ENCODE measurements around the gene PDZRN3. TPM values are rescaled to one million over a fixed set of nuclear protein-coding genes. Genes with fewer than 3 reads are reported as not detected.
"Not testable (repeated sequence)": the region's sequence is repeated elsewhere in the genome, so short reads cannot be mapped to it uniquely, and the experiment has no call there.

Gene PDZRN3
- total RNA-seq, 4 donors from 2014 or later = 13.3 to 81.7 (median 19.7) TPM

DNA sequence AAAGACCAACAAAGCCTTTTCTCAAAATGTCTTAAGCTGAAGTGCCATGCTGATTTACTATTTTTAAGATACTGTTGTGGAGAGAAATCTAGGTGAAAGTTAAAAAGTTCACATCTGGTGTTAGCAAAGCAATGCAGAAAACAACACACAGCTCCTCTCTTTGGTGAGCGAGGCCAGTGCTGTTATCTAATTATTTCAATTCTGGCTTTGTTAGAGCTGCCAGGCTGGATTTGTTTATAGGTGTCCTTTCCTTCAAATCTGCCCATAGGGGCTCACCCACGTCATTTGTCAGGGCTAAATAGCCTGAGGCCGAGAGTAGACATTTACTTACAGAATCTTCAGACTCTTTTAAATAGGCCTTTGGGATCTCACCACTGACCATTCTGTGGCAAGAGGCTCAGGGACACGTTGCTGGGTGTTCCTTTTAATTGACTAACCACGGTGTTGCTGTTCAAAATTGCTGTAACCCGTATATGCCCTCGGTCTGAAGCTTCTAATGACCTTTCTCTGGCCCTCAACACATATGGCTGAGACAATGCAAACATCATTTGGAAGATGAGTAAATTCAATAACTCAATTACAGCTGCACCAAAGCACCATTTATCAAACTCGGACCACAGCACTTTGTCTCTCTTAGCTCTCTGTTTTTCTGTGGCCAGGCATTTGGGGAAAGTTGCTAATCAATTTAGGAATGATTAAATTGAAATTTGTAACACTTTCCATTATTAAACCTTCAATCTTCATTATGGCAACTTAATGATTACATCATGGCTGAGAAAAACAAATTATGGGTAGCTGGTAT is 152.6 kb downstream of the PDZRN3 start:
- Histone ChIP-seq H3K27ac (no peak overlapping the region), H3K4me1 (no peaks in the 10 kb centered on the region)
- TF ChIP-seq, protein P1, sequence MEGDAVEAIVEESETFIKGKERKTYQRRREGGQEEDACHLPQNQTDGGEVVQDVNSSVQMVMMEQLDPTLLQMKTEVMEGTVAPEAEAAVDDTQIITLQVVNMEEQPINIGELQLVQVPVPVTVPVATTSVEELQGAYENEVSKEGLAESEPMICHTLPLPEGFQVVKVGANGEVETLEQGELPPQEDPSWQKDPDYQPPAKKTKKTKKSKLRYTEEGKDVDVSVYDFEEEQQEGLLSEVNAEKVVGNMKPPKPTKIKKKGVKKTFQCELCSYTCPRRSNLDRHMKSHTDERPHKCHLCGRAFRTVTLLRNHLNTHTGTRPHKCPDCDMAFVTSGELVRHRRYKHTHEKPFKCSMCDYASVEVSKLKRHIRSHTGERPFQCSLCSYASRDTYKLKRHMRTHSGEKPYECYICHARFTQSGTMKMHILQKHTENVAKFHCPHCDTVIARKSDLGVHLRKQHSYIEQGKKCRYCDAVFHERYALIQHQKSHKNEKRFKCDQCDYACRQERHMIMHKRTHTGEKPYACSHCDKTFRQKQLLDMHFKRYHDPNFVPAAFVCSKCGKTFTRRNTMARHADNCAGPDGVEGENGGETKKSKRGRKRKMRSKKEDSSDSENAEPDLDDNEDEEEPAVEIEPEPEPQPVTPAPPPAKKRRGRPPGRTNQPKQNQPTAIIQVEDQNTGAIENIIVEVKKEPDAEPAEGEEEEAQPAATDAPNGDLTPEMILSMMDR (IDR thresholded peaks at IDR 0.05) = no peak
- TF ChIP-seq POLR2A (IDR thresholded peaks at IDR 0.05) = no peak

DNA sequence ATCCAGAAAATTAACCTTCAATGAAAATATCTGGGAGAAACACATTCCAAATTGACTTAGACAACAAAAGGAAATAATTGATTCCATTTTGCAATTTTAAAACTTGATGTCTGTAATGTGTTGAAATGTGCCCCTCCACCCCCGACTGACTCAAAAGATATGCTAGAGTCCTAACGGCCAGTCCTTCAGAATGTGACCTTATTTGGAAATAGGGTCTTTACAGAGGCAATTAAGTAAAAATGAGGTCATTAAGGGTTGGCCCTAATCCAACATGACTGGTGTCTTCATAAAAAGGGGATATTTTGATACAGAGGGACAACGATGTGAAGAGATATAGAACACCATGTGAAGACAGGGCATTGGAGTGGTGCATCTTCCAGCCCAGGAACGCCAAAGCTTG is 153.9 kb downstream of the PDZRN3 start:
- Histone ChIP-seq H3K27me3 (no peaks in the 10 kb centered on the region), H3K4me3 (no peak overlapping the region), H3K4me1 (no peaks in the 10 kb centered on the region), H3K27ac (no peak overlapping the region), H3K36me3 (no peaks in the 10 kb centered on the region), H3K9me3 (no peaks in the 10 kb centered on the region)
- TF ChIP-seq POLR2A (IDR thresholded peaks at IDR 0.05) = no peak
- TF ChIP-seq, protein P1 (IDR thresholded peaks at IDR 0.05) = no peak
- no peak for DNase-seq

More for the DNA sequence above, 152.6 kb downstream of the PDZRN3 start:
- H3K4me3 ChIP-seq = no peak overlapping the region
- no peaks in the 10 kb centered on the region for H3K27me3 ChIP-seq
- no peak for DNase-seq
- no peaks in the 10 kb centered on the region for H3K9me3 ChIP-seq
- no peaks in the 10 kb centered on the region for H3K36me3 ChIP-seq

DNA sequence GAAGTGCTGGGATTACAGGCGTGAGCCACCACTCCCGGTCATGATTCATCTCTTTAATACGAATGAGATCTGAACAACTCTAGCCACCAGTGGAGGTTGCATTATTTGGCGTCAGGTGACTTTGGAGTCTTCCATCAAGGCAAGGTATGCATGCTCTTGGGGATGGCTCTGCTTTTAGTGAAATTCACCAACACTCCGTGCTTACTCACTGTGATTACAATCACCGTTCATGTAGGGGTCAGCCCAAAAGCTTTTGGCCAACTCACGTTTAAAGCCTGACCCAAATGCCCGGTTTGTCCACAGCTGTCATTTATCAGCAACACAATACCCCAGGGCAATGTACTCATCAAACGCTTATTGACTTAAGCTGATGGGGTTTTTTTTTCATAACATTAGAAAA is 155.4 kb downstream of the PDZRN3 start:
- Histone ChIP-seq H3K9me3 (no peaks in the 10 kb centered on the region), H3K27ac (no peak overlapping the region), H3K27me3 (no peaks in the 10 kb centered on the region), H3K36me3 (no peaks in the 10 kb centered on the region), H3K4me3 (no peak overlapping the region), H3K4me1 (no peaks in the 10 kb centered on the region)
- no peak for DNase-seq
- TF ChIP-seq POLR2A (IDR thresholded peaks at IDR 0.05) = no peak
- TF ChIP-seq, protein P1 (IDR thresholded peaks at IDR 0.05) = no peak

DNA sequence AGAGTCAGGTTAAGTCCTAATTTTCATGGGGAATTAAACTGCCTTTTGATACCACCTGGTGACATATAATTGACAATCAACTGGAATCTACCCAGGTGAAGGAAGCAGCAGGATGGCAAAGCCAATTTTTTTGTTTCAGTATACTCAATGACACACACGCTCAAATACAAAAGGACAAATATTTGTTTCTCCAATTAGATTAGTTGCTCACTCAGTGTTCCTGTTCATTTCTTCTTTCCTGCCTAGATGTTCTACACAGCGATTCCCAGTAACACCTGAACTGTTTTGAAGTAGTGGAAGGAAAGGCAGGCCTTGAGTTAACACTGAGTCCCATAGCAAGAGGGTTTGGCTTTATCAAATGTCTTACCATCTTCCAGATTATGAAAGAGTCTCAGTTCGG is 157.5 kb downstream of the PDZRN3 start:
- no peaks in the 10 kb centered on the region for H3K27me3 ChIP-seq
- no peaks in the 10 kb centered on the region for H3K4me1 ChIP-seq
- H3K36me3 ChIP-seq = no peaks in the 10 kb centered on the region
- no peak for TF ChIP-seq POLR2A (IDR thresholded peaks at IDR 0.05)
- TF ChIP-seq, protein P1 (IDR thresholded peaks at IDR 0.05) = no peak
- no peak for DNase-seq
- no peak overlapping the region for H3K27ac ChIP-seq
- H3K9me3 ChIP-seq = no peaks in the 10 kb centered on the region
- no peak overlapping the region for H3K4me3 ChIP-seq

DNA sequence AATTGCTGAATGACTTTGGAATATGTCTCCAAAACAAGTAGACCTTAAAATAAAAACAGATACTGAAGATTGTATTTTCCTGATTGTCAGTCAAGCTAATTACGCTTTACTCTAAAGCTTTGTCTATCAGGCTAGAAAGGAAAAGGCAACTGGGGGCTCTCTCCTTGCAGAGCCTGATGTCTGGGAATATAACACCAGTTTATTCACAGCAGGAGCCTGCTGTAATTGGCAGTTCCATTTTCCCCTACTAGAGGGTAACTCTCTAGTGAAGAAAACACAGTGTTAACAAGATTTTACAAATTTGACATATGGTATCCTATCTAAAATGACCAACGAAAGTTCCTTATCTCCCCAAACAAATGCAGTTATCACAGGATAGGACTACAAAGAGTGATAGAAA is 158.8 kb downstream of the PDZRN3 start:
- Histone ChIP-seq H3K27me3 (no peaks in the 10 kb centered on the region), H3K36me3 (no peaks in the 10 kb centered on the region), H3K4me1 (no peaks in the 10 kb centered on the region), H3K9me3 (no peaks in the 10 kb centered on the region), H3K4me3 (no peak overlapping the region), H3K27ac (no peak overlapping the region)
- DNase-seq = no peak
- TF ChIP-seq, protein P1 (IDR thresholded peaks at IDR 0.05) = no peak
- no peak for TF ChIP-seq POLR2A (IDR thresholded peaks at IDR 0.05)

DNA sequence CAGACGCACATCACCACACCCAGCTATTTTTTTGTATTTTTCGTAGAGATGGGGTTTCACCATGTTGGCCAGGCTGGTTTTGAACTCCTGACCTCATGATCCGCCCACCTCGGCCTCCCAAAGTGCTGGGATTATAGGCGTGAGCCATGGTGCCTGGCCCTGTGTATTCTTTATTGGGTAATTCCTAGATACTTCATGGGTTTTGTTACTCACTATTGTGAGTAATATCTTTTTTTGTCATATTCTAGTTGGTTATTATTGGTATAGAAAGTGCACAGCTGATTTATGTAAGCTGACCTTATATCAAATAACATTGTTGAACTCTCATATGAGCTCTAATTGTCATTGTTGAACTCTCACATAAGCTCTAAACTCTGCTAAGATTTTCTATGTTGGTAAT is 160.6 kb downstream of the PDZRN3 start:
- not testable (repeated sequence) for H3K4me3 ChIP-seq, DNase-seq, H3K27ac ChIP-seq

More for the DNA sequence above, 160.6 kb downstream of the PDZRN3 start:
- not testable (repeated sequence) for H3K4me1 ChIP-seq, H3K27me3 ChIP-seq, H3K36me3 ChIP-seq, H3K9me3 ChIP-seq

Measured in Peyer's patch (tissue), 4 donors.